ENCODE data around the gene NCOR2.

DNA sequence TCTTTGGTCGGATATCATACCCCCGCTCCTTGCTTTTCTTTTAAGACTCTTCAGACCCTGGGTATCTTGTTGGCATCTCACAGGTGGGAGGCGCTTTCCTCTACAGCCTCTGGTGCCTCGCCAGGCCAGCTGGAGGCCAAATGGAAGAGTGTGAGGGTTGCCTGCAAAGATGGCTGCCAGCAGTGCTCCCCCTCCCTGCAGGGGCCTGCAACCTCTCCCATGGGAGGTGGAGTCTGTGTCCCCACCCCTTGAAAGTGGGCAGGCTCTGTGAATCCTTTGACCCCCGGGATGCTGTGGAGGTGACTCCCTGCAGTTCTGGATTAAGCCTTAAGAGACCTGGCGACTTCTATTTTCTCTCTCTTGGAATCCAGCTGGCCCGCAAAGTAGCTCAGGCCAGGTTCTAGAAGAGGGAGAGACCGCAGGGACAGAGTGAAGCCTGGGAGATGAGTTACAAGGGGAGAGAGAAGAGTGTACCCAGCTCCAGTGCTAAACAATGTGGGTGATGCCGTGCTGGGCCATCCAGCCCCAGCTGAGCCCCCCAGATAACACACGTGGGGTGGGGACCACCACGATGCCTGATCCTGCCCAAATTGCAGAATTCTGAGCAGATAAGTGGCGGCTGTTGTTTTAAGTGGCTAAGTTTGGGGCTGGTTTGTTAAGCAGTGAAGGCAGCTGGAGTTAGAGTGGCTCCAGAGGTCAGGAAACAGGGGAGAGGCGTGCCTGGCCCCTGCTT is 37.9 kb upstream of the NCOR2 start:
- TF ChIP-seq, protein P1, sequence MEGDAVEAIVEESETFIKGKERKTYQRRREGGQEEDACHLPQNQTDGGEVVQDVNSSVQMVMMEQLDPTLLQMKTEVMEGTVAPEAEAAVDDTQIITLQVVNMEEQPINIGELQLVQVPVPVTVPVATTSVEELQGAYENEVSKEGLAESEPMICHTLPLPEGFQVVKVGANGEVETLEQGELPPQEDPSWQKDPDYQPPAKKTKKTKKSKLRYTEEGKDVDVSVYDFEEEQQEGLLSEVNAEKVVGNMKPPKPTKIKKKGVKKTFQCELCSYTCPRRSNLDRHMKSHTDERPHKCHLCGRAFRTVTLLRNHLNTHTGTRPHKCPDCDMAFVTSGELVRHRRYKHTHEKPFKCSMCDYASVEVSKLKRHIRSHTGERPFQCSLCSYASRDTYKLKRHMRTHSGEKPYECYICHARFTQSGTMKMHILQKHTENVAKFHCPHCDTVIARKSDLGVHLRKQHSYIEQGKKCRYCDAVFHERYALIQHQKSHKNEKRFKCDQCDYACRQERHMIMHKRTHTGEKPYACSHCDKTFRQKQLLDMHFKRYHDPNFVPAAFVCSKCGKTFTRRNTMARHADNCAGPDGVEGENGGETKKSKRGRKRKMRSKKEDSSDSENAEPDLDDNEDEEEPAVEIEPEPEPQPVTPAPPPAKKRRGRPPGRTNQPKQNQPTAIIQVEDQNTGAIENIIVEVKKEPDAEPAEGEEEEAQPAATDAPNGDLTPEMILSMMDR (conservative IDR thresholded peaks at IDR 0.05; ENCODE audit: low read depth, low read length), result no peak
- TF ChIP-seq RAD21 (IDR thresholded peaks at IDR 0.05; ENCODE audit: low read length) (no peak), POLR2A (IDR thresholded peaks at IDR 0.05; ENCODE audit: low read depth, low read length) (no peak), MXI1 (IDR thresholded peaks at IDR 0.05; ENCODE audit: borderline replicate concordance, low read depth, low read length) (no peak), FOS (IDR thresholded peaks at IDR 0.05; ENCODE audit: low read depth, low read length) (no peak), CEBPB (IDR thresholded peaks at IDR 0.05; ENCODE audit: low read depth, low read length) (no peak), RCOR1 (IDR thresholded peaks at IDR 0.05; ENCODE audit: insufficient replicate concordance, low read length) (no peak)

Measured in IMR-90 (cell line).